HEK293T (cell line): ENCODE results near the gene TXNRD1.

ENCODE experiments used
- CTCF ChIA-PET: fragments of 350-600 bp; formaldehyde crosslinking; extraction: SDS; loops from one replicate; lab custom pipeline; 2021; ENCODE audit warnings: antibody characterized with exemption, inconsistent platforms; lab: Yijun Ruan, JAX
- POLR2A ChIA-PET: fragments of 350-600 bp; formaldehyde crosslinking; extraction: SDS; loops from one replicate; lab custom pipeline; 2020; ENCODE audit warnings: antibody characterized with exemption, inconsistent platforms; lab: Yijun Ruan, JAX
- DNase-seq: peaks from one replicate; pipeline ENCODE4 v3.0.0; 2012; ENCODE audit warnings: mixed read lengths; ENCODE audit errors: extremely low spot score
- ARNT ChIP-seq: fragments of 450-650 bp; IDR thresholded peaks from 2 replicates; pipeline ENCODE4 v1.6.1; 2017; ENCODE audit warnings: mild to moderate bottlenecking
- BHLHE40 ChIP-seq: fragments of 450-650 bp; IDR thresholded peaks from 2 replicates; pipeline ENCODE4 v1.6.1; 2016; ENCODE audit warnings: mild to moderate bottlenecking, moderate library complexity, borderline replicate concordance
- CTBP1 ChIP-seq: fragments of 450-650 bp; IDR thresholded peaks from 2 replicates; pipeline ENCODE4 v1.6.1; 2016; ENCODE audit warnings: borderline replicate concordance
- ELF4 ChIP-seq: fragments of 450-650 bp; IDR thresholded peaks from 2 replicates; pipeline ENCODE4 v1.6.1; 2017; ENCODE audit warnings: antibody characterized with exemption
- FOXA1 ChIP-seq: fragments of 450-650 bp; IDR thresholded peaks from 2 replicates; pipeline ENCODE4 v1.6.1; 2016; ENCODE audit warnings: mild to moderate bottlenecking
- FOXK2 ChIP-seq: fragments of 450-650 bp; IDR thresholded peaks from 2 replicates; pipeline ENCODE4 v1.6.1; 2016; ENCODE audit warnings: mild to moderate bottlenecking
- FOXM1 ChIP-seq: fragments of 450-650 bp; IDR thresholded peaks from 2 replicates; pipeline ENCODE4 v1.6.1; 2017; ENCODE audit warnings: mild to moderate bottlenecking, borderline replicate concordance
- HDGF ChIP-seq: fragments of 450-650 bp; IDR thresholded peaks from 2 replicates; pipeline ENCODE4 v1.6.1; 2017; ENCODE audit warnings: antibody characterized with exemption, borderline replicate concordance
- L3MBTL2 ChIP-seq: fragments of 450-650 bp; conservative IDR thresholded peaks from 2 replicates; pipeline ENCODE4 v1.6.1; 2016; ENCODE audit warnings: mild to moderate bottlenecking
- LEF1 ChIP-seq: fragments of 450-650 bp; IDR thresholded peaks from 2 replicates; pipeline ENCODE4 v1.6.1; 2017; ENCODE audit warnings: mild to moderate bottlenecking, borderline replicate concordance
- NFRKB ChIP-seq: fragments of 450-650 bp; IDR thresholded peaks from 2 replicates; pipeline ENCODE4 v1.6.1; 2016; ENCODE audit warnings: mild to moderate bottlenecking, moderate library complexity
- PKNOX1 ChIP-seq: fragments of 450-650 bp; IDR thresholded peaks from 2 replicates; pipeline ENCODE4 v1.6.1; 2016
- SP1 ChIP-seq: fragments of 450-650 bp; IDR thresholded peaks from 2 replicates; pipeline ENCODE4 v1.6.1; 2017
- SUZ12 ChIP-seq: fragments of 450-650 bp; IDR thresholded peaks from 2 replicates; pipeline ENCODE4 v1.6.1; 2016; ENCODE audit warnings: mild to moderate bottlenecking
- TARDBP ChIP-seq: fragments of 450-650 bp; IDR thresholded peaks from 2 replicates; pipeline ENCODE4 v1.6.1; 2016
- ZNF384 ChIP-seq: fragments of 450-650 bp; IDR thresholded peaks from 2 replicates; pipeline ENCODE4 v1.6.1; 2016

TXNRD1 gene

GRCh38 chr12:104237930-104238329 is 22.4 kb downstream of the TXNRD1 start:
- CTCF ChIA-PET, result no interaction called here
- POLR2A ChIA-PET, result no interaction called here
- TF ChIP-seq HDGF (no peak), PKNOX1 (no peak), ARNT (no peak), L3MBTL2 (no peak), ZNF384 (no peak), LEF1 (no peak), ELF4 (no peak), BHLHE40 (no peak), SUZ12 (no peak), TARDBP (no peak), NFRKB (no peak), FOXM1 (no peak)
- no peak for DNase-seq

GRCh38 chr12:104242546-104243206 is 27.1 kb downstream of the TXNRD1 start:
- no peak for DNase-seq
- CTCF ChIA-PET, result interaction anchor here (1.1 kb wide), 1 partner anchor 11 kb away, joined by 3 read pairs; no protein-coding TSS in a partner anchor
- POLR2A ChIA-PET, result no interaction called here
- TF ChIP-seq L3MBTL2 (no peak), BHLHE40 (no peak), LEF1 (no peak), ZNF384 (no peak), FOXA1 (no peak), SP1 (no peak), TARDBP (no peak), HDGF (no peak), NFRKB (no peak), ARNT (no peak), SUZ12 (no peak), ELF4 (no peak), CTBP1 (no peak), FOXK2 (no peak)

DNA sequence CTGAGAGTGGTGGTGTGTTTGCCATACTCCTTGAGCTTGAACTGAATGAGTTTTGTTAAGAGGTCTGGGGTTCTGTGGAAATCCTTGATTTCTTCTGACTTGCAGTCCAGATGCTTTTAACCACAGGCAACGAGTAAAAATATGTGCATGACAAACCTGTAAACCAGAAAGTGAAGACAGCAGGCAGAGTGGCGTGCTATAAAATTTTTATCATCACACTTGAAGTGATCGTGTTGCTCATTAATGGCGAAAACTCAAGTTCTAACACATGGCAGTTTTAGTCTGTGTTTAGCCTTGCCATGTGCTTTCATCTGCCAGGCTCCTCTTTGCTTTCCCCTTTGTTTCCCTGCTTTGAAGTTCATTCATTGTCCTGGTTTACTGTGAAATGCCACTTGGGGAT is 28.0 kb downstream of the TXNRD1 start:
- POLR2A ChIA-PET, result no interaction called here
- TF ChIP-seq ELF4 (no peak), FOXK2 (no peak), ZNF384 (no peak), NFRKB (no peak), SUZ12 (no peak), LEF1 (no peak), TARDBP (no peak), L3MBTL2 (no peak; the same call in 1 of the 2 replicates), PKNOX1 (no peak; the same call in 1 of the 2 replicates), SP1 (no peak)
- CTCF ChIA-PET, result interaction anchor here (1.1 kb wide), 1 partner anchor 10 kb away, joined by 3 read pairs; no protein-coding TSS in a partner anchor
- no peak for DNase-seq

DNA sequence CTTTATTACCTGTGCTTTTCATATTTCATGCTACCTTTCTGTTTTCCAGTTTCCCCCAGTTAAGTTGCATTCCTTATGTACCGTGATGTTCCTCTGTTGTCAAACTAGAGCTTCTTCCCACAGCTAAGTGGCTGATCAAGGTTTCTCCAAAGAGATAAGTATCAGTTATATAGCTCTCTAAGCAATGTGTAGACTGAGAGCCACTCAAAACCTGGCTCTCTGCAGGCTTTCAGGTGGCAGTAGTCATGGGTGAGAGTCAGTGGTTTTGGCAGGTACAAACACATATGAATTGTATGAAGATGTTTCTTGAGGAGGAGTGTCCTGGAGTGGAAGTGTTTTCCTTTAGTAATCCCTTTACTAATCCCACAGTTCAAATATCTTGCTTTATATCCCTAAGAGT is 28.4 kb downstream of the TXNRD1 start:
- POLR2A ChIA-PET, result no interaction called here
- TF ChIP-seq TARDBP (no peak), ELF4 (no peak)
- CTCF ChIA-PET, result no interaction called here
- DNase-seq, result no peak

- CTCF ChIA-PET, result no interaction called here
- POLR2A ChIA-PET, result no interaction called here
- TF ChIP-seq FOXA1, result no peak
- no peak for TF ChIP-seq PKNOX1
- TF ChIP-seq L3MBTL2, result no peak
- no peak for TF ChIP-seq NFRKB
- TF ChIP-seq ARNT, result no peak
- no peak for TF ChIP-seq HDGF
- TF ChIP-seq ZNF384, result no peak
- DNase-seq, result no peak
Measured at GRCh38 chr12:104247698-104248097, 32.1 kb downstream of the TXNRD1 start.

- POLR2A ChIA-PET, result no interaction called here
- CTCF ChIA-PET, result no interaction called here
- TF ChIP-seq PKNOX1 (no peak), ELF4 (no peak), SUZ12 (no peak), CTBP1 (no peak), ZNF384 (no peak), FOXA1 (no peak), LEF1 (no peak), FOXK2 (no peak), NFRKB (no peak), BHLHE40 (no peak), TARDBP (no peak), L3MBTL2 (no peak), FOXM1 (no peak), ARNT (no peak), HDGF (no peak), SP1 (no peak)
- no peak for DNase-seq
Measured at GRCh38 chr12:104248444-104248843, 32.9 kb downstream of the TXNRD1 start.
